HepG2 (cell line): ENCODE measurements around the gene TEKTIP1. TPM values are rescaled to one million over a fixed set of nuclear protein-coding genes. Genes with fewer than 3 reads are reported as not detected.

ENCODE experiments used
- ATAC-seq: fragments of 200-7000 bp; cut with Tn5 transposase; 3 replicates; pipeline ENCODE4 v1.9.1; 2020; ENCODE audit warnings: mild to moderate bottlenecking, moderate library complexity
- BruUV-seq: library from RNA; stranded (reverse); fragments of 400-500 nt; replicated peaks from 2 replicates; lab custom pipeline; 2021; lab: Mats Ljungman, UMichigan
- CTCF ChIA-PET: fragments of 300-600 bp; formaldehyde crosslinking; extraction: SDS; loops from one replicate; lab custom pipeline; 2021; ENCODE audit warnings: low total read pairs, inconsistent platforms, low intra/inter-chr PET ratio; lab: Yijun Ruan, JAX
- POLR2A ChIA-PET: fragments of 350-600 bp; sonication (Branson Sonifier 250); formaldehyde crosslinking; loops from one replicate; lab custom pipeline; 2020; ENCODE audit warnings: antibody characterized with exemption, inconsistent platforms; lab: Yijun Ruan, JAX
- DNase-seq: peaks from one replicate; pipeline ENCODE4 v3.0.0-alpha.2; 2015; ENCODE audit warnings: low spot score
- FAIRE-seq: peaks from 3 replicates; lab custom pipeline; 2011; peaks lifted over from hg19 to GRCh38; lab: Jason Lieb, UNC
- H2AFZ ChIP-seq: one replicate; pipeline ENCODE4 v1.6.1; 2011; ENCODE audit warnings: low read length, inconsistent platforms
- H3K27ac ChIP-seq: fragments of 300-600 bp; 3 replicates; pipeline ENCODE4 v1.8.0; 2011; ENCODE audit warnings: mixed run types, mild to moderate bottlenecking, mixed read lengths, low read length, inconsistent platforms; ENCODE audit not compliant: insufficient read depth; ENCODE audit errors: extremely low read length
- H3K27me3 ChIP-seq, 2 experiments: fragments of 200-600 bp in 1 of 2; 2 replicates in 1 of 2; 3 replicates in 1 of 2; pipeline versions ENCODE4 v1.6.0 to v1.8.0; 2011; ENCODE audit warnings: low read length in 2 of 2, mild to moderate bottlenecking in 2 of 2, moderate library complexity in 2 of 2, inconsistent platforms in 1 of 2; ENCODE audit not compliant: insufficient read depth in 2 of 2, control insufficient read depth in 1 of 2
- H3K36me3 ChIP-seq, 2 experiments: fragments of 200-600 bp in 1 of 2; replicated peaks in 1 of 2; 2 replicates in 1 of 2; 3 replicates in 1 of 2; pipeline versions ENCODE4 v1.5.1 to v1.8.0; 2011; ENCODE audit warnings: low read length in 2 of 2, inconsistent platforms in 1 of 2; ENCODE audit not compliant: insufficient read depth in 2 of 2, control insufficient read depth in 1 of 2
- H3K4me1 ChIP-seq: 2 replicates; pipeline ENCODE4 v1.5.1; 2012; ENCODE audit warnings: low read length, inconsistent platforms; ENCODE audit not compliant: insufficient read depth
- H3K4me2 ChIP-seq: 2 replicates; pipeline ENCODE4 v1.6.0; 2011; ENCODE audit warnings: low read depth, low read length, inconsistent platforms
- H3K4me3 ChIP-seq, 3 experiments: fragments of 200-600 bp in 1 of 3; sonication (generic), shearing (Covaris generic) in 1 of 3; replicated peaks in 1 of 3; 2 replicates each; pipeline ENCODE4 v1.5.1; 2011 to 2016; ENCODE audit warnings: low read length in 3 of 3, inconsistent platforms in 2 of 3, low read depth in 2 of 3, mild to moderate bottlenecking in 2 of 3, control low read depth in 1 of 3, mixed read lengths in 1 of 3; ENCODE audit not compliant: insufficient read depth in 1 of 3
- H3K79me2 ChIP-seq: one replicate; pipeline ENCODE4 v1.6.1; 2011; ENCODE audit warnings: low read length, inconsistent platforms; ENCODE audit not compliant: insufficient read depth
- H3K9ac ChIP-seq: 2 replicates; pipeline ENCODE4 v1.6.0; 2011; ENCODE audit warnings: mild to moderate bottlenecking, low read depth, low read length, inconsistent platforms; ENCODE audit not compliant: insufficient read depth
- H3K9me3 ChIP-seq: 2 replicates; pipeline ENCODE4 v1.5.1; 2012; ENCODE audit warnings: mild to moderate bottlenecking, low read length
- H4K20me1 ChIP-seq: 2 replicates; pipeline ENCODE4 v1.6.0; 2011; ENCODE audit warnings: inconsistent platforms, mild to moderate bottlenecking, low read length, moderate library complexity; ENCODE audit not compliant: insufficient read depth
- CREB1 ChIP-seq, 2 experiments: fragments of 450-650 bp in 1 of 2; IDR thresholded peaks; 2 replicates each; pipeline ENCODE4 v1.6.1; 2016 to 2017; ENCODE audit warnings: control low read depth in 1 of 2, mild to moderate bottlenecking in 1 of 2, missing compliant biosample characterization in 1 of 2, missing genetic modification characterization in 1 of 2
- FOXP1 ChIP-seq, 2 experiments: fragments of 450-650 bp in 1 of 2; IDR thresholded peaks; 2 replicates each; pipeline ENCODE4 v1.6.1; 2017 to 2018; ENCODE audit warnings: antibody characterized with exemption in 1 of 2
- KDM1A ChIP-seq: IDR thresholded peaks from 2 replicates; pipeline ENCODE4 v1.6.1; 2016; ENCODE audit warnings: missing compliant biosample characterization
- SMARCE1 ChIP-seq: fragments of 450-650 bp; IDR thresholded peaks from 2 replicates; pipeline ENCODE4 v1.6.1; 2017; ENCODE audit warnings: borderline replicate concordance
- ZMYM3 ChIP-seq: sonication (generic); formaldehyde crosslinking; IDR thresholded peaks from 2 replicates; pipeline ENCODE4 v1.5.1; 2020; ENCODE audit warnings: mild to moderate bottlenecking, missing genetic modification reagents
- ZNF143 ChIP-seq: sonication (generic); formaldehyde crosslinking; IDR thresholded peaks from 2 replicates; pipeline ENCODE4 v1.4.0; 2020; ENCODE audit warnings: missing genetic modification reagents
- ZNF407 ChIP-seq: sonication (generic); formaldehyde crosslinking; IDR thresholded peaks from one replicate; pipeline ENCODE4 v1.5.1; 2020; ENCODE audit warnings: mild to moderate bottlenecking, missing genetic modification reagents; ENCODE audit errors: not compliant biosample characterization
- ZNF761 ChIP-seq: sonication (generic); formaldehyde crosslinking; conservative IDR thresholded peaks from 2 replicates; pipeline ENCODE4 v1.4.0; 2020; ENCODE audit warnings: mild to moderate bottlenecking, missing genetic modification reagents
- WGBS: methylation state at CpG from one replicate; pipeline ENCODE4 v1.1.6; 2017; ENCODE audit warnings: low lambda C conversion rate; 5-methylcytosine and 5-hydroxymethylcytosine counted together
- in situ Hi-C: cut with HindIII; loops from 2 replicates; pipeline ENCODE4 v1.10.0; 2017; ENCODE audit warnings: low pct_unique_long_range_greater_than_20kb; ENCODE audit not compliant: extremely low pct_ligation_motif_present
- intact Hi-C: fragments of 100-400 bp; cut with micrococcal nuclease; formaldehyde crosslinking; loops from one replicate; pipeline ENCODE4 v1.10.0; 2022; ENCODE audit not compliant: unreplicated experiment
- polyA plus RNA-seq, 8 experiments: library from polyadenylated mRNA; depleted of rRNA in 3 of 8; stranded (reverse) in 7 of 8; unstranded in 1 of 8; fragments of >200 nt; fragmentation: Illumina TruSeq in 4 of 8; extraction: Trizol in 4 of 8; gene quantifications; 2 replicates each; pipeline versions ENCODE4 v1.2.1 to v1.2.3, GENCODE V29; 2011 to 2016; ENCODE audit warnings: low read depth in 4 of 8, missing spikeins in 1 of 8, mixed read lengths in 1 of 8; ENCODE audit not compliant: insufficient read depth in 1 of 8
- total RNA-seq, 5 experiments: library from RNA; depleted of rRNA; stranded (reverse); fragments of >200 nt; fragmentation: Illumina TruSeq; extraction: Trizol; gene quantifications; 2 replicates each; pipeline ENCODE4 v1.2.3, GENCODE V29; 2016; ENCODE audit warnings: low read depth in 1 of 5

TEKTIP1 gene
- total and polyA plus RNA-seq, 2 of the 13 experiments (the other 11 are each of a cell fraction or from before 2014, with no cell fraction given) = not detected

GRCh38 chr19:3539756-3540118 lies 763 bp downstream of the TEKTIP1 start:
- WGBS = 100% methylated on average over 1 of the region's 1 CpG
- FAIRE-seq = no peak
- H2AFZ ChIP-seq = no peak overlapping the region
- no peaks in the 10 kb centered on the region; the same call in 1 of the 2 replicates for H4K20me1 ChIP-seq
- H3K79me2 ChIP-seq = no peaks in the 10 kb centered on the region
- CTCF ChIA-PET = no interaction called here
- in situ Hi-C loops = no loop called here
- ATAC-seq = no peak
- H3K9me3 ChIP-seq = no peaks in the 10 kb centered on the region
- POLR2A ChIA-PET = no interaction called here
- no peak overlapping the region for H3K4me2 ChIP-seq
- H3K36me3 ChIP-seq = peaks cover 5 to 10% of the 10 kb centered on the region in 2 experiments; a peak in 3 of 5 replicates
- 0 out of 2 replicates have a peak, but pooled peaks have one; percentile 28 for TF ChIP-seq KDM1A
- TF ChIP-seq FOXP1 (IDR thresholded peaks at IDR 0.05) = no peak
- TF ChIP-seq FOXP1 (CRISPR knock-in tag; IDR thresholded peaks at IDR 0.05) = no peak
- TF ChIP-seq CREB1 (IDR thresholded peaks at IDR 0.05) = no peak
- TF ChIP-seq CREB1 (CRISPR knock-in tag; IDR thresholded peaks at IDR 0.05) = no peak
- peak; percentile 58; the same call in 1 of the 2 replicates for TF ChIP-seq ZMYM3 (CRISPR knock-in tag)
- TF ChIP-seq SMARCE1 = no peak
- TF ChIP-seq ZNF407 = no peak
- no peak for TF ChIP-seq ZNF761 (CRISPR knock-in tag)
- no peak for TF ChIP-seq ZNF143
- H3K27ac ChIP-seq = no peak overlapping the region
- BruUV-seq = TSS peak; percentile 46
- H3K9ac ChIP-seq = no peak overlapping the region
- no peaks in the 10 kb centered on the region for H3K27me3 ChIP-seq
- H3K4me1 ChIP-seq = no peaks in the 10 kb centered on the region
- no peak for DNase-seq
- H3K4me3 ChIP-seq = no peak overlapping the region
- intact Hi-C loops = no loop called here
